GM18517 (cell line): Measurements from ENCODE around the gene DICER1.

Source experiments
- ATAC-seq: cut with Tn5 transposase; IDR thresholded peaks from one replicate; pipeline ENCODE4 v1.9.1; 2021; ENCODE audit warnings: mild to moderate bottlenecking, moderate library complexity; ENCODE audit not compliant: unreplicated experiment

DICER1 gene

GRCh38 chr14:95063391-95063790, 93.9 kb downstream of the DICER1 start:
- ATAC-seq: no peak

GRCh38 chr14:95062946-95063345, 94.4 kb downstream of the DICER1 start:
- no peak for ATAC-seq

- no peak for ATAC-seq
These were observed 95.1 kb downstream of the DICER1 start for GRCh38 chr14:95062220-95062619.

- ATAC-seq: no peak
These were observed 95.8 kb downstream of the DICER1 start for GRCh38 chr14:95061317-95062093.

GRCh38 chr14:95059126-95059525, 98.2 kb downstream of the DICER1 start:
- ATAC-seq: no peak

GRCh38 chr14:95058491-95058890, 98.8 kb downstream of the DICER1 start:
- ATAC-seq: no peak

GRCh38 chr14:95057851-95058250, 99.5 kb downstream of the DICER1 start:
- ATAC-seq: no peak

- no peak for ATAC-seq
These were observed 100.2 kb downstream of the DICER1 start for GRCh38 chr14:95057147-95057546.

- ATAC-seq: no peak
These were observed 100.9 kb downstream of the DICER1 start for GRCh38 chr14:95056476-95056875.

GRCh38 chr14:95055318-95055717, 102.0 kb downstream of the DICER1 start:
- ATAC-seq: no peak

GRCh38 chr14:95054346-95055280, 102.7 kb downstream of the DICER1 start:
- ATAC-seq: no peak

GRCh38 chr14:95052016-95052585, 105.2 kb downstream of the DICER1 start:
- ATAC-seq: no peak

- no peak for ATAC-seq
These were observed 107.4 kb downstream of the DICER1 start for GRCh38 chr14:95049952-95050351.

- no peak for ATAC-seq
These were observed 108.5 kb downstream of the DICER1 start for GRCh38 chr14:95048771-95049312.

- ATAC-seq: no peak
These were observed 109.6 kb downstream of the DICER1 start for GRCh38 chr14:95047754-95048153.

GRCh38 chr14:95046711-95047681, 110.3 kb downstream of the DICER1 start:
- no peak for ATAC-seq

- no peak for ATAC-seq
These were observed 111.4 kb downstream of the DICER1 start for GRCh38 chr14:95045836-95046430.

- no peak for ATAC-seq
These were observed 112.1 kb downstream of the DICER1 start for GRCh38 chr14:95045106-95045701.

GRCh38 chr14:95044463-95045105, 112.7 kb downstream of the DICER1 start:
- no peak for ATAC-seq
